Fibroblast of lung (primary cell): Measurements from ENCODE around the gene RBM33.

Experiments used
- CTCF ChIP-seq, 2 donors: IDR thresholded peaks in 1 of 2; conservative IDR thresholded peaks in 1 of 2; 1 replicate in 1 of 2; 2 replicates in 1 of 2; pipeline ENCODE4 v1.5.1; 2011 to 2012; ENCODE audit warnings: low read length in 2 of 2, control low read depth in 1 of 2, inconsistent platforms in 1 of 2, low read depth in 1 of 2, mild to moderate bottlenecking in 1 of 2
- EZH2 ChIP-seq: IDR thresholded peaks from 2 replicates; pipeline ENCODE4 v1.5.1; 2012; ENCODE audit warnings: low read length, control low read depth, mild to moderate bottlenecking; ENCODE audit errors: missing control alignments

- TF ChIP-seq CTCF (conservative IDR thresholded peaks at IDR 0.05 in 1 of 2, IDR thresholded peaks at IDR 0.05 in 1 of 2; ENCODE audit: low read depth in 1 of 2, low read length in 2 of 2): no peak
- TF ChIP-seq EZH2: no peak
Observed at GRCh38 chr7:155602750-155603149, 41.7 kb upstream of the RBM33 start.
